ENCODE measurements around the gene RTL10. TPM values are rescaled to one million over a fixed set of nuclear protein-coding genes. Genes with fewer than 3 reads are reported as not detected.

The RTL10 gene
- total RNA-seq, 2 experiments from 2014 or later, result 11.5 to 13.5 TPM

DNA sequence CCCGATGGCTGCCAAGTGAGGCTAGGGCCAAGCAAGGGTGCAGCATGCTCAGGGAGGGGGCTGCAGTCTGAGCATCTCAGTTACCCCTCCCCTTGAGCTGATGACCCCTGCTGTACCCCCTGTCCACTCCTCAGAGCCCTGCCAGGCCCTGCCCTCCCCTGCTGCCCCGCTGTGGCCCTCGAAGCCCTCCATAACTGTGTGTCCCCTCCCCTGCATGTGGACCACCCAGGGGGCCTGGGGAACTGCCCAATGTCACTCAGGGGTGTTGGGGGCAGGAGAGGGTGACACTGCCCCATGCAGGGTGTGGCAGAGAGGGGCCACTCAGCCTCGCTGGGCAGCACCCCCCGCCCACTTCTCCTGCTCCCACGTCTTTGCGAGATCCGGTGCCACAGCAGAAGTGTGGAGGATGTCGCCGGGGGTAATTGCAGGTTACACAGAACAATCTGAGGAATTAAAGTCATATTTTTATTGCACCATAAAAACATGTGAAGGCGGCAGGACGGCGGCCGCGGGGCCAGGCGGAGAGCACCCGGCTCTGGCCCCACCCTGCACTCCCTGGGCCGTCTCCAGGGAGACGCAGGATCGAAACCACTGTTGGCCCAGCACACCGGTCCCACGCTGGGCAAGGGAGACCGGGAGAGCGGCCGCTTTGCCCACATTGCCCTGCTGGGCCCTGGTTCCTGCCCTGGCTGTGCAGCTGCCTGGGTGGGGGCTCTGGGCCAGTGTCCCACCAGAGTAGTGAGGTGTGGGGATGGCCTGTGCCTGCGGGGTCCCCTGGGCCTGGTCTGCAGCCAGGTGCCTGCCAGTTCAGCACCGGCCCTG lies 18.7 kb upstream of the RTL10 start:
- POLR2A ChIA-PET, result no interaction called here

DNA sequence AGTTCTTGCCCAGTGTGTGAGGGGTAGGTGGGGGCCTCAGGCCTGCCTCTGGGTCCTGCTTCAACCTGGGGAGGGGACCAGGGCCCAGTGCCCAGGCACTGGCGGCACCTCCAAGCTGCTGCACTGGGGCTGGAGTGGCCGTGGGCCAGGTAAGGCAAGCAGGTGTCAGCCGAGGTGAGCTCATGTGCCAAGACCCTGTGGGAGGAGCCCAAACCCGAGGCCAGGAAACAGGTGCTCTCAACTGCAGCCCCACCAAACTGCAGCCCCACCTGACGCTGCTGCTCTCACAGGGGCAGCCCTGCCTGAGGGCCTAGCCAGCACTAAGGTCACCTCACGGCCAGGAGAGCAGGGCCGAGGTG lies 18.1 kb upstream of the RTL10 start:
- H3K27ac Mint-ChIP-seq, result no peak overlapping the region
- intact Hi-C loops (cut with micrococcal nuclease), result no loop called here
- H3K9me3 Mint-ChIP-seq, result no peaks in the 10 kb centered on the region

More for the DNA sequence above, 18.7 kb upstream of the RTL10 start:
- H3K36me3 Mint-ChIP-seq, result no peaks in the 10 kb centered on the region
- H3K4me1 Mint-ChIP-seq (ENCODE audit: low read depth), result peaks cover 11% of the 10 kb centered on the region
- no peak for DNase-seq
- no peak overlapping the region for H3K27ac Mint-ChIP-seq
- no peaks in the 10 kb centered on the region for H3K9me3 Mint-ChIP-seq
- H3K27me3 Mint-ChIP-seq, result no peaks in the 10 kb centered on the region
- no peak overlapping the region for H3K4me3 Mint-ChIP-seq
- intact Hi-C loops (cut with micrococcal nuclease), result no loop called here
- CTCF ChIA-PET, result no interaction called here

DNA sequence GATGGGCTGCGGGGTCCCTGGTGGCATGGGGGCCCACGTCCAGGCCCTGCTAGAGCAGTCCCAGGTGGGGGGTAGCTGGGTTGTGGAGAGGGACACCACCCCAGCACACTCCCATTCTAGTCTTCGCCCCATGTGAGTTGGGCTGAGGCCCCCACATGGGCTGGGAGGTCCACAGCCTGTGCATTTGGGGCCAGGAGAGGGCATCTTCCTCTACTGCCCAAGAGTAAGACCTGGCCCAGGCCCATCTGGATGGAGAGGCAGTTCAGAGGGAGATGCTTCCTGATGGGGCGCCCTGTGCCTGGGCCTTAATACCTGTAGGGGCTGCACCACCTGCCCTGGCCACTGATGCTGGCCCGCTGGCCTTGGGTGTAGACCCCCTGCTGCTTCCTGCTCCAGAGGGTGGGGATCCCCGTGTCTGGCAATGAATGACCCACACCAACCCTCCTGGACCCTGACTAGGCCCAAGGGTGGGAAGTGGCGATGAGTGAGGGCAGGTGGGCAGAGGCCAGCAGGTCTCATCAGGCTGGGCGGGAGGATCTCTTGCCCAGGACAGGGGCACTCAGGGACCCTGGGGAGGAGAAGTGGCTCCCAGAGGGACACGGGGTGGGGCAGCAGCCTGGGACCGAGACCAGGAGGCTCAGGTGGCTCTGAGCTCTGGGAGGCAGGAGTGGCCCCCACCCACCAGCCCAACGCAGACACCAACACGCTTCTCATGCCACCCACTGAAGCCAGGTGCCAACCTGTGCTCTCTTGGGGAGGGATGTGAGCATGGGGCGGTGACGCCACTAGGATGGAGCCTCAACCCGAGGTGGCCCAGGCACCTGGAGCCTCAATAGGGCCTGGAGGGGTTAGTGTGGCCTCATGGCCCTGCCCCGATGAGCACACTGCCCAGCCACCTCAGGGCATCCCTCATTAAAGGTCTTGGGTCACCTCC lies 17.4 kb upstream of the RTL10 start:
- Mint-ChIP-seq H3K27ac (no peak overlapping the region), H3K36me3 (no peaks in the 10 kb centered on the region), H3K27me3 (no peaks in the 10 kb centered on the region), H3K4me3 (no peak overlapping the region), H3K4me1 (ENCODE audit: low read depth) (peaks cover 11% of the 10 kb centered on the region), H3K9me3 (no peaks in the 10 kb centered on the region)
- CTCF ChIA-PET, result no interaction called here
- peak; percentile 7 for DNase-seq
- intact Hi-C loops (cut with micrococcal nuclease), result no loop called here
- POLR2A ChIA-PET, result interaction anchor here (0.5 kb wide), 1 partner anchor 170 kb away, joined by 3 read pairs; no protein-coding TSS in a partner anchor

More for the DNA sequence above, 18.1 kb upstream of the RTL10 start:
- Mint-ChIP-seq H3K27me3 (no peaks in the 10 kb centered on the region), H3K4me3 (no peak overlapping the region), H3K4me1 (ENCODE audit: low read depth) (peaks cover 11% of the 10 kb centered on the region), H3K36me3 (no peaks in the 10 kb centered on the region)
- ChIA-PET POLR2A (no interaction called here), CTCF (no interaction called here)
- no peak for DNase-seq

DNA sequence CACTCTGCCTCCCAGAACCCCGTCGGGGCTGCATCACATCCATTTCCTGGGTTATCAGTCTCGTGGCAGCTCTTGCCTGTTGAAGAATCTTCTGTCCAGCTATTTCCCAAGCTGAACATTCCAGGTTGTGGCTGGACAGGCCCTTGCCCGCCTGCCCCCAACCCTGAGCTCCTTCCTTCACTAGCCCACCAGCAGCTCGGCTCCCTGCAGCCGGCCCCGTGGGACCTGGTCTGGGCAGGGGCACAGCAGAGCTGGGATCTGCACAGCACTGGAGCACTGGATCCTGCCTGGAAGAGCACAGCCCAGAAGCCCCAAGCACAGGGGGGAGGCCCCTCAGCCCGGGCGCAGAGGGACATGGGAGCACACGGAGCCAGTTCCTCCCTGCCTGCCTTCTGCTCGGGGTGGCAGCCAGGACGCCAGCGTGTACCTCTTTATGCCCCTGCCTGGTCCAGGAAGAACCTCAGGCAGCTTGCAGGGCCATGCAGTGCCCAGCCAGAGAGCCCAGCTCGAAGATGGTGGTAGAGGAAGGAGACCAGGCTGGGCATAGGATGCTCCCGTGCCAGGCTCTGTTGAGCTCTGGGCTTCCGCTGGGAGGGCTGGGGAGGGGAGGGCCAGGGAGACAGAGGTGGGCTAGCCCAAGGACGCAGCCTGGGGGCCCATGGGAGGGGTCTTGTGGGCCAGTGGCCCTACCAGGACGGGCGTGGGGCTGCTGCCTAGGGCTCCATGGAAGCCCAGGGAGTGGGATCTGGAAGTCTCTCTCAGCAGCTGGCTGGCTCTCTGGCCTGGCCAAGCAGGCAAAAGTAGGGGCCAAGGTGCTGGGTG lies 16.6 kb upstream of the RTL10 start:
- no peaks in the 10 kb centered on the region for H3K27me3 Mint-ChIP-seq
- H3K4me1 Mint-ChIP-seq (ENCODE audit: low read depth), result peaks cover 11% of the 10 kb centered on the region
- H3K4me3 Mint-ChIP-seq, result no peak overlapping the region
- no peaks in the 10 kb centered on the region for H3K36me3 Mint-ChIP-seq
- CTCF ChIA-PET, result no interaction called here
- H3K27ac Mint-ChIP-seq, result no peak overlapping the region
- DNase-seq, result peak; percentile 4
- intact Hi-C loops (cut with micrococcal nuclease), result no loop called here
- H3K9me3 Mint-ChIP-seq, result no peaks in the 10 kb centered on the region
- POLR2A ChIA-PET, result interaction anchor here (0.5 kb wide), 1 partner anchor 170 kb away, joined by 3 read pairs; no protein-coding TSS in a partner anchor

DNA sequence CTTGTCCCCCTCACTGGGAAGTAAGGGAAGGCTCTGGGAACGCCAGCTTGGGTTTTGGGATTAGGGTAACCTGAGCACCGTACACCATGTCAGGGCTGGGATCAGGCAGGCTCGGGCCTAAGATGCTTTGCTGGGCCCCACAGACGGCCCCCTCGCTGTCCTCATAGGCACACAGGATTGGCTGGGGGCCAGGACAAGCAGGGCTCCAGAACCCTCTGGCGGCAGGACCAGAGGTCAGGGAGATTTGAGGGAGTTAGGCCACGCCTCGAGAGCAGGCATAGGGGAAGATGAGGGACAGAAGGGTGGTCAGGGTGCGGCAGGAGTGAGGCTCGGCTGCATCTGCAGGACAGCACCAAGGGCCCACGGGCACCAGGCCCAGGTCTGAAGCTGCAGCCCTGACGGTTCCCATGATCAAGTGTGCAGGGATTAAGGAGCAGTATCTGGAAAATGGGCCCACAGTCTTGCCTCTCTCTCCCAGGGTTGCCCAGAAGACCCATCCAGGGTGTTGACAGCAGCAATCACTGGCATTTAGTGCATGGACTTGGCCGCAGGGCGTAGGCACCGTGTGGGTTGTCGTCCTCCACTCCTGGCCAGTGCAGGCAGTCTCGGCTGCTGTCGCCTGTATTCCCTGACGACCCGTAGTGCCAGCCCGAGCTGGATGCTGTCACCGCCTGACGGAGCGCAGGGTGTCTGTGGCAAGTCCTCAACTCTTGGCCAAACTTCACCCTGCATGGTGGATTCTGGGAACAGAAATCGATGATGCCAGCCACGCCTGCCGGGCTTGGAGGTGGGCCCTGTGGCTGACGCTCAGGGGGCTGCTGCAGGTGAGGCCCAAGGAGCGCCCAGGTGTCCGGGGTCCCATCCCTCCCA lies 15.7 kb upstream of the RTL10 start:
- peak; percentile 7 for DNase-seq
- POLR2A ChIA-PET, result no interaction called here

DNA sequence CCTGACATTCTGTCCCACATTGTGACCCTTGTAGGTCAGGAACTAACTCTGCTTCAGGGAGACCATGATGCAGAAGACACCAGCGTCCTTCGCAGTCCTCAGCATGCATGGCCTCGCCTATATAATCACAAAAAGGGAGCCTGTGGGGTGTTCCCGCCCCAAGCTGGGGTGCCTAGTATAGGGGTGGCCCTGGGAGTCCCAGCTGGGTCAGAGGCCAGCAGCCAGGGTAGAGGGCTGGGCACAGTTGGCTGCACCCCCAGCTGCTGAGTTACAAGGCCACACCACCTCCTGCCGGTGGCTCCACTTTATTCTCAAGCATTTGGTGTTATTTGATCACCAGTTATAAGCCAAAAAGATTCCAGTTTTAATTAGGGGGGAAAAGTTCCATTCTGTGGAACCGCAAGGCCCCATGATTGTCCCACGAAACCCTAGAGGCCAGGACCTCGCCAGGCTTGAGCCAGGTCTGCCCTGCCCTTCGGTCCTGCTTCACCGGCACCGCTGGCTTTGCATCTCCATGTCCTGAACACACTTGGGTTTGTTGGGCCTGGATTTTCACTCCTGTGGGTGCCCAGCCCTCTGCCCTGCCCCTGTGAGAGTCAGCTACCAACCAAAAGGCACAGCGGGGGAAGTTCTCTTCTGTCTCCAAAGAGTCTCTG lies 15.0 kb upstream of the RTL10 start:
- intact Hi-C loops (cut with micrococcal nuclease), result no loop called here
- Mint-ChIP-seq H3K4me1 (ENCODE audit: low read depth) (peaks cover 7% of the 10 kb centered on the region), H3K27ac (no peak overlapping the region), H3K36me3 (no peaks in the 10 kb centered on the region), H3K9me3 (no peaks in the 10 kb centered on the region), H3K4me3 (no peak overlapping the region), H3K27me3 (no peaks in the 10 kb centered on the region)
- peak; percentile 4 for DNase-seq
- ChIA-PET POLR2A (no interaction called here), CTCF (no interaction called here)

More for the DNA sequence above, 15.7 kb upstream of the RTL10 start:
- CTCF ChIA-PET, result no interaction called here
- Mint-ChIP-seq H3K9me3 (no peaks in the 10 kb centered on the region), H3K27ac (no peak overlapping the region), H3K36me3 (no peaks in the 10 kb centered on the region), H3K4me3 (no peak overlapping the region), H3K27me3 (no peaks in the 10 kb centered on the region), H3K4me1 (ENCODE audit: low read depth) (peaks cover 11% of the 10 kb centered on the region)
- intact Hi-C loops (cut with micrococcal nuclease), result no loop called here

DNA sequence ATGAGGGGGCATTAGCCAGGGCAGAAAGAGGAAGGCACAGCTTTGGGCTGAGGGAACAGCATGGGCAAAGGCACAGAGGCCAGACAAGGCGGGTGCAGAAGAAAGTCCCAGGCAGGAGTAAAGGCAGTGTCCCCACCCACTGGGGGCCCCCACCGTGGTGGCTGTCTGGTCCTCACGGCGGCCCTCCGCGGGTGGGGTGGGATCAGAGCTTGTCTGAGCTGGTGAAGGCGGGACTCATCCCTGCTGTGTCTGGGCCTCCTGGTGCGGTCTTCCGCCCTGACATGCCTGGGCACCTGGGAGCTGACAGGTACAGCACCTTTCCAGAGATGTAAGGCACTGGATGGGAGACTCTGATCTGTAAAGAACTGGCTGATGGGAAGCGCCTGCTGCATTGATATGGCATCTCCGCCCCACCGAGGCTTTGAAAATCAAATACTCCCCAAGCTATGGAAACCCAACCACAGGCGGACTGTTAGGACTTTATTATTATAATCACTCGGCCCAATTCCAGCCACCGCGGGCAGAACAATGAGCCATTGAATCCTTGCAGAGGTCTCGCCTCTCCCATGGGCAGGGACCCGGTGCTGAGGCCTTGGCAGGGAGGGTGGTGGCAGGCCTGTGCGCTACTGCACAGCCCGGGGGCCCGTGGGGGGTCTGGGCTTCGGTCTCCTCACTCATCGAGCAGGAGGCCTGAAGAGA lies 14.2 kb upstream of the RTL10 start:
- Mint-ChIP-seq H3K4me3 (no peak overlapping the region), H3K4me1 (ENCODE audit: low read depth) (peaks cover under 1% of the 10 kb centered on the region), H3K27me3 (no peaks in the 10 kb centered on the region), H3K9me3 (no peaks in the 10 kb centered on the region), H3K36me3 (no peaks in the 10 kb centered on the region), H3K27ac (no peak overlapping the region)
- intact Hi-C loops (cut with micrococcal nuclease), result no loop called here
- CTCF ChIA-PET, result interaction anchor here (0.8 kb wide), 1 partner anchor 112 kb away, joined by 3 read pairs; no protein-coding TSS in a partner anchor
- POLR2A ChIA-PET, result no interaction called here
- DNase-seq, result no peak

DNA sequence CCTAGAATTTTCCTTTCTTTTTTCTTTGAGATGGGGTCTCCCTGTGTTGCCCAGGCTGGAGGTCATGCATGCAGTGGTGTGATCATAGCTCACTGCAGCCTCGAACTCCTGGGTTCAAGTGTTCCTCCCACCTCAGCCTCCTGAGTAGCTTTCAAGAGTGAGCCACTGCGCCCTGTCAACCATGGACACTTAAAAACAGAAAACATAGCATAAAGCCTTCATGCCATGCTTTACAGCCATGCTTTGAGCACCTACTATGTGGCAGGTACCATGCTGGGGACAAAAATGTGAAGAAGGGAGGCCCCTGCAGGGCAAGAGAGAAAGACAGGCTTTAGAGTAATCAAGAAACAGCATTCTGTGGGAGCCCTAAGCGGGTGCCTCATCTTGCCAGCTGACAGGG lies 13.7 kb upstream of the RTL10 start:
- no peak for DNase-seq
- Mint-ChIP-seq H3K4me1 (ENCODE audit: low read depth) (no peaks in the 10 kb centered on the region), H3K27ac (no peak overlapping the region), H3K9me3 (no peaks in the 10 kb centered on the region), H3K27me3 (no peaks in the 10 kb centered on the region), H3K36me3 (no peaks in the 10 kb centered on the region), H3K4me3 (no peak overlapping the region)
- POLR2A ChIA-PET, result no interaction called here
- CTCF ChIA-PET, result interaction anchor here (0.8 kb wide), 1 partner anchor 112 kb away, joined by 3 read pairs; no protein-coding TSS in a partner anchor
- intact Hi-C loops (cut with micrococcal nuclease), result no loop called here

DNA sequence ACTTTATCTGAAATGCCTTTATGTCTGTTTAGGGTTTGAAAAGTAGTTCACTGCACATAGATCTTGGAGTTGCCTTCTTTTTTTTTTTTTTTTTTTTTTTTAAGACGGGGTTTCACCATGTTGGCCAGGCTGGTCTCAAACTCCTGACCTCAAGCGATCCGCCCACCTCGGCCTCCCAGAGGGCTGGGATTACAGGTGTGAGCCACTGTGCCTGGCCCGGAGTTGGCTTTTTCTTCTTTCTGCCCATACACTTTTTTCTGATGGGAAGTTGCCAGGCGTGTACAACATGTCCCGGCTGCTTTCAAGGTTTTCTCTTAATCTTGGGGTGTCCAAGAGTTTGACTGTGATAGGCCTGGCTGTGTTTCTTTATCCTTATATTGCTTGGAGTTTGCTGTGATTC lies 12.9 kb upstream of the RTL10 start:
- Mint-ChIP-seq H3K36me3 (no peaks in the 10 kb centered on the region), H3K27me3 (no peaks in the 10 kb centered on the region), H3K27ac (no peak overlapping the region), H3K9me3 (no peaks in the 10 kb centered on the region), H3K4me3 (no peak overlapping the region), H3K4me1 (ENCODE audit: low read depth) (no peaks in the 10 kb centered on the region)
- intact Hi-C loops (cut with micrococcal nuclease), result no loop called here
- DNase-seq, result no peak
- CTCF ChIA-PET, result no interaction called here
- POLR2A ChIA-PET, result no interaction called here

DNA sequence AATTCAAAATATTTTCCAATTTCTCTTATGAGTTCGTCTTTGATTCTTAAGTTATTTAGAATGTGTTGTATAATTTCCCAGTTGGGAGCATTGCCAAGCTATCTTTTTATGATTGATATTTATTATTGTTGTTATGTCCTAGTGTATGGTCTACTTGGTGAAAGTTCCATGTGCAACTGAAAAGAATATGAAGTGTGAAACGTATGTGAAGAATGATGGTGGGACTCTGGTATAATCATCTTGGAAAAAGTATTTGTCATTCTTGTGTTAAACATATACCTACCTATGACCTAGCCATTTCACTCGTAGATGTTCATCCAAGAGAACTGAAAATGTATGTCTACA lies 12.0 kb upstream of the RTL10 start:
- ChIA-PET CTCF (interaction anchor here (0.9 to 1.7 kb wide), 3 partner anchors 24 to 136 kb away, joined by 3 to 8 read pairs (median 5); no protein-coding TSS in a partner anchor), POLR2A (no interaction called here)
- intact Hi-C loops (cut with micrococcal nuclease), result no loop called here
- H3K9me3 Mint-ChIP-seq, result no peaks in the 10 kb centered on the region
- H3K27ac Mint-ChIP-seq, result no peak overlapping the region
- no peaks in the 10 kb centered on the region for H3K27me3 Mint-ChIP-seq
- no peaks in the 10 kb centered on the region for H3K4me1 Mint-ChIP-seq (ENCODE audit: low read depth)
- H3K36me3 Mint-ChIP-seq, result no peaks in the 10 kb centered on the region
- no peak overlapping the region for H3K4me3 Mint-ChIP-seq
- no peak for DNase-seq
